DOHH2 (cell line): ENCODE results near the gene TNFRSF9.

Source experiments
- CTCF ChIP-seq: fragments of 200-600 bp; sonication (generic); IDR thresholded peaks from one replicate; pipeline ENCODE4 v1.5.1; 2014; ENCODE audit warnings: antibody characterized with exemption, mild to moderate bottlenecking, low read depth, low read length; ENCODE audit not compliant: poor library complexity, severe bottlenecking
- EZH2phosphoT487 ChIP-seq: fragments of 200-600 bp; sonication (generic); IDR thresholded peaks from 2 replicates; pipeline ENCODE4 v1.6.1; 2017; ENCODE audit warnings: borderline replicate concordance, mild to moderate bottlenecking, antibody characterized with exemption, low read length, moderate library complexity, mixed read lengths

- TF ChIP-seq CTCF (no peak), EZH2phosphoT487 (no peak)
These were observed 71.3 kb downstream of the TNFRSF9 start for GRCh38 chr1:7869136-7869920.
